Measurements from ENCODE around the gene KCNQ4.

The KCNQ4 gene

GRCh38 chr1:40783001-40783905, at the start of gene KCNQ4:
TSS of gene KCNQ4 (plus strand) at chr1:40783787. CDS start at chr1:40784094, 307 bp downstream.
- TF ChIP-seq CTCF (IDR thresholded peaks at IDR 0.05; ENCODE audit: borderline replicate concordance, insufficient read depth, low read depth, low read length): no peak
- peak within 1 kb of the TSS; percentile 38 for H3K4me3 ChIP-seq (ENCODE audit: low read depth, low read length)

GRCh38 chr1:40734882-40735628, 48.5 kb upstream of the KCNQ4 start:
- no peak for TF ChIP-seq CTCF (IDR thresholded peaks at IDR 0.05; ENCODE audit: borderline replicate concordance, insufficient read depth, low read depth, low read length)
- no peak overlapping the region for H3K4me3 ChIP-seq (ENCODE audit: low read depth, low read length)

- no peak overlapping the region for H3K4me3 ChIP-seq (ENCODE audit: low read depth, low read length)
- TF ChIP-seq CTCF (IDR thresholded peaks at IDR 0.05; ENCODE audit: borderline replicate concordance, insufficient read depth, low read depth, low read length): no peak
Measured at GRCh38 chr1:40736085-40736531, 47.5 kb upstream of the KCNQ4 start.

GRCh38 chr1:40738831-40739230, 44.8 kb upstream of the KCNQ4 start:
- TF ChIP-seq CTCF (IDR thresholded peaks at IDR 0.05; ENCODE audit: borderline replicate concordance, insufficient read depth, low read depth, low read length): no peak
- no peak overlapping the region for H3K4me3 ChIP-seq (ENCODE audit: low read depth, low read length)

GRCh38 chr1:40739455-40740008, 44.1 kb upstream of the KCNQ4 start:
- no peak overlapping the region for H3K4me3 ChIP-seq (ENCODE audit: low read depth, low read length)
- no peak for TF ChIP-seq CTCF (IDR thresholded peaks at IDR 0.05; ENCODE audit: borderline replicate concordance, insufficient read depth, low read depth, low read length)

GRCh38 chr1:40740039-40740996, 43.3 kb upstream of the KCNQ4 start:
- no peak for TF ChIP-seq CTCF (IDR thresholded peaks at IDR 0.05; ENCODE audit: borderline replicate concordance, insufficient read depth, low read depth, low read length)
- no peak overlapping the region for H3K4me3 ChIP-seq (ENCODE audit: low read depth, low read length)

Measured in GM12875 (cell line).